B cell (primary cell): Measurements from ENCODE around the gene COQ10A. TPM values are rescaled to one million over a fixed set of nuclear protein-coding genes. Genes with fewer than 3 reads are reported as not detected.

Source experiments
- ATAC-seq: fragments of 200-7000 bp; cut with Tn5 transposase; one replicate; pipeline ENCODE4 v1.10.0; 2021; ENCODE audit warnings: low read depth, mild to moderate bottlenecking, moderate number of reproducible peaks, moderate library complexity
- CTCF ChIA-PET: fragments of 350-600 bp; sonication (Branson Sonifier 250); formaldehyde crosslinking; loops from one replicate; lab custom pipeline; 2021; ENCODE audit warnings: antibody characterized with exemption, inconsistent platforms; lab: Charles Lee
- POLR2A ChIA-PET: fragments of 350-600 bp; sonication (Branson Sonifier 250); formaldehyde crosslinking; loops from one replicate; lab custom pipeline; 2021; ENCODE audit warnings: antibody characterized with exemption; lab: Charles Lee
- DNase-seq: peaks from one replicate; pipeline ENCODE4 v3.0.0; 2013
- H2AFZ ChIP-seq: 2 replicates; pipeline ENCODE4 v1.6.1; 2012; ENCODE audit warnings: mild to moderate bottlenecking, low read depth, low read length; ENCODE audit not compliant: insufficient read depth, poor library complexity, severe bottlenecking
- H3K27ac ChIP-seq, 2 donors: 1 replicate in 1 of 2; 2 replicates in 1 of 2; pipeline ENCODE4 v1.5.1; 2012 to 2013; ENCODE audit warnings: low read length in 2 of 2, mild to moderate bottlenecking in 2 of 2, moderate library complexity in 1 of 2
- H3K27me3 ChIP-seq, 4 experiments: fragments of 200-600 bp in 1 of 4; sonication (generic) in 1 of 4; replicated peaks in 1 of 4; 1 replicate in 2 of 4; 2 replicates in 2 of 4; pipeline versions ENCODE4 v1.6.1 to v1.7.0; 2013 to 2016; ENCODE audit warnings: low read length in 3 of 4, mild to moderate bottlenecking in 2 of 4, mixed read lengths in 1 of 4, moderate library complexity in 1 of 4; ENCODE audit not compliant: insufficient read depth in 4 of 4, control insufficient read depth in 3 of 4; ENCODE audit errors: control extremely low read depth in 1 of 4
- H3K36me3 ChIP-seq, 2 experiments: replicated peaks in 1 of 2; 1 replicate in 1 of 2; 2 replicates in 1 of 2; pipeline versions ENCODE4 v1.6.1 to v1.7.1; 2013; ENCODE audit warnings: low read length in 1 of 2; ENCODE audit not compliant: insufficient read depth in 2 of 2, control insufficient read depth in 1 of 2; ENCODE audit errors: control extremely low read depth in 1 of 2, extremely low read depth in 1 of 2
- H3K4me1 ChIP-seq, 2 donors: fragments of 200-600 bp in 1 of 2; sonication (generic) in 1 of 2; 1 replicate in 1 of 2; 2 replicates in 1 of 2; pipeline versions ENCODE4 v1.5.1 to v1.6.1; 2013 to 2017; ENCODE audit warnings: low read length in 2 of 2; ENCODE audit not compliant: control insufficient read depth in 2 of 2, insufficient read depth in 2 of 2
- H3K4me2 ChIP-seq: replicated peaks from 2 replicates; pipeline ENCODE3; 2012; ENCODE audit warnings: mild to moderate bottlenecking, low read depth, low read length; ENCODE audit not compliant: poor library complexity, severe bottlenecking
- H3K4me3 ChIP-seq, 5 experiments: fragments of 200-600 bp in 1 of 5; sonication (generic) in 1 of 5; 1 replicate in 3 of 5; 2 replicates in 2 of 5; pipeline versions ENCODE4 v1.5.1 to v1.7.0; 2011 to 2016; ENCODE audit warnings: low read length in 4 of 5, mild to moderate bottlenecking in 4 of 5, low read depth in 2 of 5, control low read depth in 1 of 5, moderate library complexity in 1 of 5; ENCODE audit not compliant: insufficient read depth in 1 of 5; ENCODE audit errors: control extremely low read depth in 1 of 5, extremely low read depth in 1 of 5
- H3K79me2 ChIP-seq: fragments of 200-600 bp; sonication (generic); one replicate; pipeline ENCODE4 v1.6.0; 2016; ENCODE audit warnings: low read length; ENCODE audit not compliant: control insufficient read depth, insufficient read depth
- H3K9ac ChIP-seq: fragments of 200-600 bp; sonication (generic); 2 replicates; pipeline ENCODE4 v1.6.1; 2017; ENCODE audit warnings: mild to moderate bottlenecking, low read length, moderate library complexity
- H3K9me3 ChIP-seq, 3 donors: one replicate each; pipeline versions ENCODE4 v1.6.1 to v1.7.1; 2013; ENCODE audit warnings: low read length in 2 of 3; ENCODE audit not compliant: control insufficient read depth in 2 of 3, insufficient read depth in 1 of 3; ENCODE audit errors: control extremely low read depth in 1 of 3
- H4K20me1 ChIP-seq: 2 replicates; pipeline ENCODE4 v1.6.0; 2012; ENCODE audit warnings: mild to moderate bottlenecking, low read length; ENCODE audit not compliant: insufficient read depth, control insufficient read depth, poor library complexity, severe bottlenecking
- H3K27ac Mint-ChIP-seq: one replicate; pipeline ENCODE4 v1.8.0; 2021; ENCODE audit warnings: mixed read lengths
- H3K27me3 Mint-ChIP-seq: one replicate; pipeline ENCODE4 v1.8.0; 2021; ENCODE audit warnings: mixed read lengths
- H3K4me1 Mint-ChIP-seq: one replicate; pipeline ENCODE4 v1.8.0; 2021; ENCODE audit warnings: mixed read lengths
- H3K4me3 Mint-ChIP-seq: one replicate; pipeline ENCODE4 v1.8.0; 2021; ENCODE audit warnings: mixed read lengths
- H3K9me3 Mint-ChIP-seq: one replicate; pipeline ENCODE4 v1.8.0; 2022; ENCODE audit warnings: mixed read lengths; ENCODE audit not compliant: insufficient read depth
- EZH2 ChIP-seq: IDR thresholded peaks from 2 replicates; pipeline ENCODE4 v1.6.1; 2012; ENCODE audit warnings: borderline replicate concordance, low read depth, mild to moderate bottlenecking, moderate library complexity, low read length; ENCODE audit not compliant: insufficient read depth, poor library complexity, severe bottlenecking
- WGBS: methylation state at CpG from one replicate; pipeline ENCODE4 v1.1.5; 2013; ENCODE audit warnings: missing lambda C conversion rate; ENCODE audit not compliant: insufficient coverage; 5-methylcytosine and 5-hydroxymethylcytosine counted together
- intact Hi-C: fragments of 100-400 bp; cut with micrococcal nuclease; formaldehyde crosslinking; loops from one replicate; pipeline ENCODE4 v1.10.0; 2022
- polyA minus RNA-seq: library from RNA; depleted of rRNA, polyadenylated mRNA; stranded (reverse); fragments of >200 nt; gene quantifications from 2 replicates; pipeline ENCODE4 v1.2.3, GENCODE V29; 2012
- polyA plus RNA-seq: library from polyadenylated mRNA; depleted of rRNA; stranded (reverse); fragments of >200 nt; gene quantifications from 2 replicates; pipeline ENCODE4 v1.2.3, GENCODE V29; 2012
- total RNA-seq, 2 donors: library from RNA; stranded (reverse); fragments of 120-200 nt in 1 of 2; gene quantifications; 1 replicate in 1 of 2; 2 replicates in 1 of 2; pipeline versions ENCODE4 v1.2.3 to v1.2.4, GENCODE V29; 2013 to 2022
- TF ChIP-seq, protein P1 (sequence below): fragments of 200-600 bp; IDR thresholded peaks from one replicate; pipeline ENCODE4 v1.8.0; 2022; ENCODE audit warnings: antibody characterized with exemption, mild to moderate bottlenecking

COQ10A gene
- 73.5 and 76.3 TPM in 2 replicates for total RNA-seq
- total RNA-seq (2013): 24.0 TPM
- 73.6 and 84.5 TPM in 2 replicates for polyA plus RNA-seq
- 19.8 and 23.3 TPM in 2 replicates for polyA minus RNA-seq

DNA sequence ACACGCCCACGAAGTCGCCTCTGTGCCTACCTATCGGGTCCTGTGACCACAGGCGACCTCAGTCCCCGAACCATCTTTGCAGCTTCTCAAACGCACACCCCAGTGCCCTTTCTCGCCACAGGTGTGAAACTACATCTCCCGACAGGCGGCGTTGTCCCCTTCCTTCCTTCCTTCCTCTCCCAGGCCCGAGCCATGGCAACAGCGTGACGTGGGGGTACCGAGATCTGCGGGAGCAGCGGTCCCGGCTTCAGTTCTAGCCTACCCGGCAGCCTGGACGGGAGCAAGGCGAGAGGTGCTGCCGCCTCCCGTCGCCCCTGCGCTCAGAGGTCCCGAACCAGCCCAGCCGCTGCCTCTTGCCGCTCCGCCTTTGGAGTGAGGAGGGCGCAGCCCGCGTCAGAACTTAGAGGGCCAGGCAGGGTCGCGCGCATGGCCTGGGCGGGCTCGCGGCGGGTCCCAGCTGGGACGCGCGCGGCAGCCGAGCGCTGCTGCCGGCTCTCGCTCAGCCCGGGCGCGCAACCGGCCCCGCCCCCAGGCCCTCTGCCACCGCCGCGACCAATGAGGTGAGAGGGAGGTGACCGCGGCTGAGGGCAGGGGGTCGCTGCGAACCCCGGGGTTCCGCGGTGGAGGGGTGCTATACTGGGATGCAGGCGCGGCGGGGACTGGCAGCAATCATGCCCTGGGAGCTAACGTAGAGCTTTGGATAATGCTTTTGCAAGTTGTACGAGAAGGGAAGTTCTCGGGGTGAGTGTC is at the start of gene COQ10A:
Gene COQ10A, plus strand, starts transcription at position 250 of the 750 bp plus-strand sequence. Its CDS starts 177 bp downstream, at position 427.
- Histone ChIP-seq H3K9me3 (no peaks in the 10 kb centered on the region), H3K27ac (peak within 1 kb of the TSS; percentile 94), H3K4me2 (peak within 1 kb of the TSS; percentile 87), H3K79me2 (no peaks in the 10 kb centered on the region), H3K9ac (peak within 1 kb of the TSS; percentile 92), H3K4me3 (peak within 1 kb of the TSS; percentile 65 to 86 (median 75)), H2AFZ (peak within 1 kb of the TSS; percentile 96), H3K36me3 (peaks cover 2 to 16% of the 10 kb centered on the region in 2 experiments), H3K27me3 (no peaks in the 10 kb centered on the region), H3K4me1 (peaks cover 10 to 15% of the 10 kb centered on the region in 2 donors), H4K20me1 (no peaks in the 10 kb centered on the region)
- Mint-ChIP-seq H3K27ac (peak within 1 kb of the TSS; percentile 95), H3K9me3 (no peaks in the 10 kb centered on the region), H3K4me3 (peak within 1 kb of the TSS; percentile 91), H3K4me1 (peaks cover 20% of the 10 kb centered on the region), H3K27me3 (no peaks in the 10 kb centered on the region)
- CTCF ChIA-PET: interaction anchor here (0.6 to 3.0 kb wide), 15 partner anchors 8 to 528 kb away, joined by 3 to 16 read pairs (median 4); partner anchors contain the start of genes ANKRD52, CNPY2, ESYT1 and ORMDL2
- intact Hi-C loops: loop anchor here (1.0 to 2.0 kb wide), 10 partner anchors 9 to 197 kb away; partner anchors contain the start of genes ANKRD52, CS, NABP2 and STAT2
- peak; percentile 89 for ATAC-seq
- WGBS: under 1% methylated on average over 67 of the region's 68 CpGs
- TF ChIP-seq, protein P1, sequence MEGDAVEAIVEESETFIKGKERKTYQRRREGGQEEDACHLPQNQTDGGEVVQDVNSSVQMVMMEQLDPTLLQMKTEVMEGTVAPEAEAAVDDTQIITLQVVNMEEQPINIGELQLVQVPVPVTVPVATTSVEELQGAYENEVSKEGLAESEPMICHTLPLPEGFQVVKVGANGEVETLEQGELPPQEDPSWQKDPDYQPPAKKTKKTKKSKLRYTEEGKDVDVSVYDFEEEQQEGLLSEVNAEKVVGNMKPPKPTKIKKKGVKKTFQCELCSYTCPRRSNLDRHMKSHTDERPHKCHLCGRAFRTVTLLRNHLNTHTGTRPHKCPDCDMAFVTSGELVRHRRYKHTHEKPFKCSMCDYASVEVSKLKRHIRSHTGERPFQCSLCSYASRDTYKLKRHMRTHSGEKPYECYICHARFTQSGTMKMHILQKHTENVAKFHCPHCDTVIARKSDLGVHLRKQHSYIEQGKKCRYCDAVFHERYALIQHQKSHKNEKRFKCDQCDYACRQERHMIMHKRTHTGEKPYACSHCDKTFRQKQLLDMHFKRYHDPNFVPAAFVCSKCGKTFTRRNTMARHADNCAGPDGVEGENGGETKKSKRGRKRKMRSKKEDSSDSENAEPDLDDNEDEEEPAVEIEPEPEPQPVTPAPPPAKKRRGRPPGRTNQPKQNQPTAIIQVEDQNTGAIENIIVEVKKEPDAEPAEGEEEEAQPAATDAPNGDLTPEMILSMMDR: peak; percentile 72
- no peak for TF ChIP-seq EZH2
- peak; percentile 94 for DNase-seq
- POLR2A ChIA-PET: interaction anchor here (0.5 to 1.6 kb wide), 13 partner anchors 8 to 197 kb away, joined by 3 to 12 read pairs (median 5); partner anchors contain the start of genes ANKRD52, CNPY2, RNF41 and SMARCC2
